Neural cell (in vitro differentiated cells): ENCODE data around the gene CPLX4. TPM values are rescaled to one million over a fixed set of nuclear protein-coding genes. Genes with fewer than 3 reads are reported as not detected.

Source experiments
- H2AFZ ChIP-seq: fragments of 200-600, 300-800 bp; sonication (generic), shearing (Covaris generic); 2 replicates; pipeline ENCODE4 v1.6.0; 2014; ENCODE audit warnings: low read depth, mild to moderate bottlenecking, antibody characterized with exemption, low read length, moderate library complexity
- H3F3A ChIP-seq: fragments of 200-600 bp; shearing (Covaris generic); 2 replicates; pipeline ENCODE4 v1.6.1; 2016; ENCODE audit warnings: mild to moderate bottlenecking, moderate library complexity, mixed read lengths, antibody characterized with exemption, low read length; ENCODE audit not compliant: insufficient read depth, poor library complexity, severe bottlenecking
- H3K27ac ChIP-seq: fragments of 200-600, 300-800 bp; sonication (generic), shearing (Covaris generic); 2 replicates; pipeline ENCODE4 v1.5.1; 2014; ENCODE audit warnings: mild to moderate bottlenecking, low read length, moderate library complexity
- H3K27me3 ChIP-seq: fragments of 300-800, 200-600 bp; sonication (generic), shearing (Covaris generic); 2 replicates; pipeline ENCODE4 v1.6.0; 2014; ENCODE audit warnings: mild to moderate bottlenecking, low read depth, low read length, moderate library complexity; ENCODE audit not compliant: insufficient read depth
- H3K36me3 ChIP-seq: fragments of 300-800, 200-600 bp; sonication (generic), shearing (Covaris generic); 2 replicates; pipeline ENCODE4 v1.5.1; 2014; ENCODE audit warnings: mild to moderate bottlenecking, antibody characterized with exemption, low read length, moderate library complexity; ENCODE audit not compliant: insufficient read depth
- H3K4me2 ChIP-seq: fragments of 300-800, 200-600 bp; sonication (generic), shearing (Covaris generic); 2 replicates; pipeline ENCODE4 v1.6.0; 2014; ENCODE audit warnings: mild to moderate bottlenecking, low read length
- H3K4me3 ChIP-seq: fragments of 300-800, 200-600 bp; sonication (generic), shearing (Covaris generic); 2 replicates; pipeline ENCODE4 v1.5.1; 2014; ENCODE audit warnings: mild to moderate bottlenecking, low read length, moderate library complexity
- H3K79me2 ChIP-seq: fragments of 200-600 bp; shearing (Covaris generic); replicated peaks from 2 replicates; pipeline ENCODE4 v1.6.0; 2014; ENCODE audit warnings: mild to moderate bottlenecking, low read length, moderate library complexity; ENCODE audit not compliant: insufficient read depth
- H3K9ac ChIP-seq: fragments of 300-800, 200-600 bp; sonication (generic), shearing (Covaris generic); 2 replicates; pipeline ENCODE4 v1.6.1; 2016; ENCODE audit warnings: mild to moderate bottlenecking, low read length, mixed read lengths
- H3K9me2 ChIP-seq: fragments of 200-600 bp; shearing (Covaris generic); 2 replicates; pipeline ENCODE4 v1.6.1; 2016; ENCODE audit warnings: mild to moderate bottlenecking, low read length, mixed read lengths; ENCODE audit not compliant: insufficient read depth
- H3K9me3 ChIP-seq: fragments of 200-600, 300-800 bp; sonication (generic), shearing (Covaris generic); 2 replicates; pipeline ENCODE4 v1.6.1; 2016; ENCODE audit warnings: mild to moderate bottlenecking, mixed run types, low read length, moderate library complexity, mixed read lengths
- H4K20me1 ChIP-seq: fragments of 200-600 bp; shearing (Covaris generic); 2 replicates; pipeline ENCODE4 v1.6.1; 2016; ENCODE audit warnings: mild to moderate bottlenecking, mixed run types; ENCODE audit not compliant: insufficient read depth
- CTCF ChIP-seq: fragments of 450-650 bp; IDR thresholded peaks from 2 replicates; pipeline ENCODE4 v1.5.1; 2014; ENCODE audit warnings: antibody characterized with exemption, mild to moderate bottlenecking, moderate library complexity; ENCODE audit not compliant: poor library complexity, severe bottlenecking
- EP300 ChIP-seq: fragments of 450-650 bp; conservative IDR thresholded peaks from 2 replicates; pipeline ENCODE4 v1.6.1; 2014; ENCODE audit warnings: antibody characterized with exemption, mild to moderate bottlenecking, moderate library complexity; ENCODE audit not compliant: poor library complexity, severe bottlenecking
- EZH2 ChIP-seq: fragments of 200-600, 300-800 bp; shearing (Covaris generic), sonication (generic); IDR thresholded peaks from 2 replicates; pipeline ENCODE4 v1.6.1; 2014; ENCODE audit warnings: antibody characterized with exemption, low read length, borderline replicate concordance, mild to moderate bottlenecking; ENCODE audit not compliant: insufficient read depth, poor library complexity, severe bottlenecking
- MXI1 ChIP-seq: fragments of 450-650 bp; conservative IDR thresholded peaks from 2 replicates; pipeline ENCODE4 v1.6.1; 2014; ENCODE audit warnings: antibody characterized with exemption, mild to moderate bottlenecking; ENCODE audit not compliant: poor library complexity, severe bottlenecking
- POLR2AphosphoS5 ChIP-seq: IDR thresholded peaks from 2 replicates; pipeline ENCODE4 v1.6.1; 2012
- RAD21 ChIP-seq: fragments of 450-650 bp; conservative IDR thresholded peaks from 2 replicates; pipeline ENCODE4 v1.6.1; 2014; ENCODE audit warnings: antibody characterized with exemption, mild to moderate bottlenecking, moderate library complexity
- REST ChIP-seq: IDR thresholded peaks from 2 replicates; pipeline ENCODE4 v1.6.1; 2012; ENCODE audit warnings: borderline replicate concordance
- SMC3 ChIP-seq: fragments of 450-650 bp; conservative IDR thresholded peaks from 2 replicates; pipeline ENCODE4 v1.6.1; 2014; ENCODE audit warnings: antibody characterized with exemption, mild to moderate bottlenecking, moderate library complexity; ENCODE audit not compliant: poor library complexity
- TAF1 ChIP-seq: IDR thresholded peaks from 2 replicates; pipeline ENCODE4 v1.6.1; 2012; ENCODE audit warnings: low read depth
- polyA plus RNA-seq: library from polyadenylated mRNA; depleted of rRNA; stranded (reverse); fragments of >200 nt; gene quantifications from 2 replicates; pipeline ENCODE4 v1.2.3, GENCODE V29; 2014

CPLX4 gene
- polyA plus RNA-seq, 1 donor from 2014 or later: not detected

GRCh38 chr18:59325965-59326364, 7.5 kb upstream of the CPLX4 start:
- Histone ChIP-seq H3K27ac (no peak overlapping the region), H3K27me3 (no peaks in the 10 kb centered on the region), H3K36me3 (peaks cover 9% of the 10 kb centered on the region), H3K79me2 (no peaks in the 10 kb centered on the region), H4K20me1 (no peaks in the 10 kb centered on the region), H3K4me2 (no peak overlapping the region), H3K9me2 (no peaks in the 10 kb centered on the region), H3K9me3 (no peaks in the 10 kb centered on the region), H2AFZ (no peak overlapping the region), H3K9ac (no peak overlapping the region), H3F3A (no peaks in the 10 kb centered on the region), H3K4me3 (no peak overlapping the region)
- TF ChIP-seq POLR2AphosphoS5 (no peak), RAD21 (no peak), TAF1 (no peak), CTCF (no peak)

GRCh38 chr18:59324623-59324971, 6.1 kb upstream of the CPLX4 start:
- H3K4me3 ChIP-seq: no peak overlapping the region
- H3K4me2 ChIP-seq: no peak overlapping the region
- peaks cover 3% of the 10 kb centered on the region for H3K36me3 ChIP-seq
- TF ChIP-seq MXI1 (no peak), SMC3 (no peak), TAF1 (no peak), RAD21 (no peak), REST (no peak), EZH2 (no peak), CTCF (no peak), EP300 (no peak), POLR2AphosphoS5 (no peak)
- H3K9me3 ChIP-seq: no peaks in the 10 kb centered on the region
- H4K20me1 ChIP-seq: no peaks in the 10 kb centered on the region
- no peaks in the 10 kb centered on the region for H3K79me2 ChIP-seq
- no peaks in the 10 kb centered on the region for H3K9me2 ChIP-seq
- no peak overlapping the region for H3K27ac ChIP-seq
- no peak overlapping the region for H3K9ac ChIP-seq
- no peaks in the 10 kb centered on the region for H3K27me3 ChIP-seq
- H3F3A ChIP-seq: no peaks in the 10 kb centered on the region
- H2AFZ ChIP-seq: no peak overlapping the region
